Measurements from ENCODE around the gene MAGI1. TPM values are rescaled to one million over a fixed set of nuclear protein-coding genes. Genes with fewer than 3 reads are reported as not detected.

MAGI1 gene
- total RNA-seq, 6 donors from 2014 or later: 33.0 to 72.9 (median 62.4) TPM

- Histone ChIP-seq H3K4me1 (peaks cover 0 to 5% (median 4%) of the 10 kb centered on the region in 4 donors), H3K4me3 (no peak overlapping the region), H3K9me3 (no peaks in the 10 kb centered on the region), H3K27ac (no peak overlapping the region), H3K36me3 (no peaks in the 10 kb centered on the region), H3K27me3 (no peaks in the 10 kb centered on the region)
- no peak for DNase-seq
- 64 to 71% methylated on average over 3 of the region's 3 CpGs for WGBS, 2 donors
- no peak for TF ChIP-seq EP300 (IDR thresholded peaks at IDR 0.05)
- TF ChIP-seq POLR2AphosphoS5 (IDR thresholded peaks at IDR 0.05): no peak
- TF ChIP-seq POLR2A (IDR thresholded peaks at IDR 0.05): no peak
- TF ChIP-seq CTCF (IDR thresholded peaks at IDR 0.05): no peak
- no peak for ATAC-seq (ENCODE audit: low FRiP score in 2 of 2)
Measured at GRCh38 chr3:66023738-66024385, 14.9 kb downstream of the MAGI1 start.

- Histone ChIP-seq H3K9me3 (no peaks in the 10 kb centered on the region), H3K36me3 (no peaks in the 10 kb centered on the region), H3K4me1 (peaks cover 0 to 5% (median 4%) of the 10 kb centered on the region in 4 donors), H3K27ac (no peak overlapping the region), H3K27me3 (no peaks in the 10 kb centered on the region), H3K4me3 (no peak overlapping the region)
- TF ChIP-seq EP300 (IDR thresholded peaks at IDR 0.05): no peak
- DNase-seq (no peak), ATAC-seq (ENCODE audit: low FRiP score in 2 of 2) (no peak)
- 58 to 63% methylated on average over 2 of the region's 2 CpGs for WGBS, 2 donors
Measured at GRCh38 chr3:66023229-66023628, 15.5 kb downstream of the MAGI1 start.

- no peak for DNase-seq
- Histone ChIP-seq H3K4me3 (no peak overlapping the region), H3K27me3 (no peaks in the 10 kb centered on the region), H3K27ac (no peak overlapping the region), H3K4me1 (peaks cover 0 to 5% (median 4%) of the 10 kb centered on the region in 4 donors), H3K9me3 (no peaks in the 10 kb centered on the region), H3K36me3 (no peaks in the 10 kb centered on the region)
- 88% methylated on average over 4 of the region's 4 CpGs for whole genome bisulfite sequencing, 2 donors
- TF ChIP-seq CTCF (IDR thresholded peaks at IDR 0.05): no peak
- TF ChIP-seq POLR2AphosphoS5 (IDR thresholded peaks at IDR 0.05): no peak
- no peak for TF ChIP-seq POLR2A (IDR thresholded peaks at IDR 0.05)
- no peak for TF ChIP-seq EP300 (IDR thresholded peaks at IDR 0.05)
- ATAC-seq (ENCODE audit: low FRiP score in 2 of 2): no peak
Measured at GRCh38 chr3:66021731-66022131, 17.0 kb downstream of the MAGI1 start.

- 74 to 84% methylated on average over 8 of the region's 8 CpGs for WGBS, 2 donors
- no peaks in the 10 kb centered on the region for H3K36me3 ChIP-seq
- H3K27me3 ChIP-seq: no peaks in the 10 kb centered on the region
- H3K27ac ChIP-seq: no peak overlapping the region
- H3K4me1 ChIP-seq: peaks cover 0 to 5% (median 4%) of the 10 kb centered on the region in 4 donors
- H3K9me3 ChIP-seq: no peaks in the 10 kb centered on the region
- no peak for TF ChIP-seq POLR2A (IDR thresholded peaks at IDR 0.05)
- TF ChIP-seq POLR2AphosphoS5 (IDR thresholded peaks at IDR 0.05): no peak
- no peak for TF ChIP-seq EP300 (IDR thresholded peaks at IDR 0.05)
- TF ChIP-seq CTCF (IDR thresholded peaks at IDR 0.05): no peak
- DNase-seq (no peak), ATAC-seq (ENCODE audit: low FRiP score in 2 of 2) (no peak)
- no peak overlapping the region for H3K4me3 ChIP-seq
Measured at GRCh38 chr3:66019896-66020295, 18.8 kb downstream of the MAGI1 start.

- no peak overlapping the region for H3K27ac ChIP-seq
- 81 to 87% methylated on average over 8 of the region's 8 CpGs for WGBS, 2 donors
- TF ChIP-seq POLR2AphosphoS5 (IDR thresholded peaks at IDR 0.05): no peak
- TF ChIP-seq EP300 (IDR thresholded peaks at IDR 0.05): no peak
- TF ChIP-seq CTCF (IDR thresholded peaks at IDR 0.05): no peak
- no peak for TF ChIP-seq POLR2A (IDR thresholded peaks at IDR 0.05)
- no peaks in the 10 kb centered on the region for H3K27me3 ChIP-seq
- no peak for ATAC-seq (ENCODE audit: low FRiP score in 2 of 2)
- no peak for DNase-seq
- H3K4me3 ChIP-seq: no peak overlapping the region
- H3K36me3 ChIP-seq: no peaks in the 10 kb centered on the region
- no peaks in the 10 kb centered on the region for H3K9me3 ChIP-seq
- H3K4me1 ChIP-seq: peaks cover 0 to 4% (median 2%) of the 10 kb centered on the region in 4 donors
Measured at GRCh38 chr3:66018057-66019033, 20.4 kb downstream of the MAGI1 start.
